Lower lobe of right lung (tissue), 2 donors: ENCODE data around the gene PHF20. TPM values are rescaled to one million over a fixed set of nuclear protein-coding genes. Genes with fewer than 3 reads are reported as not detected.

Experiments
- ATAC-seq, 2 donors: fragments of 200-7000 bp; cut with Tn5 transposase; one replicate each; pipeline ENCODE4 v1.9.1; 2020 to 2022; ENCODE audit warnings: mild to moderate bottlenecking in 2 of 2, moderate library complexity in 2 of 2
- DNase-seq: peaks from one replicate; pipeline ENCODE4 v3.0.0-alpha.2; 2020
- H3K27ac ChIP-seq: fragments of 200-600 bp; one replicate; pipeline ENCODE4 v1.8.0; 2022
- H3K27me3 ChIP-seq: fragments of 200-600 bp; one replicate; pipeline ENCODE4 v1.8.0; 2022; ENCODE audit warnings: low read depth
- H3K36me3 ChIP-seq: fragments of 200-600 bp; one replicate; pipeline ENCODE4 v1.8.0; 2022; ENCODE audit warnings: mild to moderate bottlenecking
- H3K4me1 ChIP-seq: fragments of 200-600 bp; one replicate; pipeline ENCODE4 v1.8.0; 2022
- H3K4me3 ChIP-seq: fragments of 200-600 bp; one replicate; pipeline ENCODE4 v1.8.0; 2022; ENCODE audit warnings: mild to moderate bottlenecking
- H3K9me3 ChIP-seq: fragments of 200-600 bp; one replicate; pipeline ENCODE4 v1.8.0; 2022
- CTCF ChIP-seq: fragments of 200-600 bp; IDR thresholded peaks from one replicate; pipeline ENCODE4 v1.8.0; 2022; ENCODE audit warnings: antibody characterized with exemption, mild to moderate bottlenecking
- intact Hi-C: fragments of 100-400 bp; cut with DNase I; formaldehyde crosslinking; loops from one replicate; pipeline ENCODE4 v1.11.0; 2022
- total RNA-seq: library from RNA; stranded (reverse); fragmentation: NEBNext Ultra II Directional; extraction: Animal tissue kit (Norgen Biotek cat#: 25700); gene quantifications from one replicate; pipeline ENCODE4 v1.2.1, GENCODE V29; 2021
- donor health status: DM: no; HTN: yes; CAD: no; lungs with severe emphysema.

The PHF20 gene
- total RNA-seq, 1 donor from 2014 or later, result 47.9 TPM

GRCh38 chr20:35884541-35884865, 112.7 kb downstream of the PHF20 start:
- Histone ChIP-seq H3K4me3 (no peak overlapping the region), H3K27ac (peak overlapping the region; percentile 18), H3K4me1 (peaks cover 13% of the 10 kb centered on the region), H3K9me3 (no peaks in the 10 kb centered on the region), H3K36me3 (no peaks in the 10 kb centered on the region), H3K27me3 (no peaks in the 10 kb centered on the region)
- DNase-seq (no peak), ATAC-seq (no peak)
- intact Hi-C loops, result no loop called here
- TF ChIP-seq CTCF, result no peak

GRCh38 chr20:35885212-35885611, 113.4 kb downstream of the PHF20 start:
- H3K27ac ChIP-seq, result no peak overlapping the region
- intact Hi-C loops, result no loop called here
- TF ChIP-seq CTCF, result no peak

GRCh38 chr20:35886537-35886936, 114.7 kb downstream of the PHF20 start:
- H3K36me3 ChIP-seq, result no peaks in the 10 kb centered on the region
- TF ChIP-seq CTCF, result no peak
- DNase-seq, result no peak
- H3K27ac ChIP-seq, result no peak overlapping the region
- no peak for ATAC-seq
- H3K4me1 ChIP-seq, result peaks cover 13% of the 10 kb centered on the region
- no peaks in the 10 kb centered on the region for H3K27me3 ChIP-seq
- intact Hi-C loops, result no loop called here
- no peak overlapping the region for H3K4me3 ChIP-seq
- H3K9me3 ChIP-seq, result no peaks in the 10 kb centered on the region

More at GRCh38 chr20:35885212-35885611, 113.4 kb downstream of the PHF20 start:
- no peak for DNase-seq
- no peaks in the 10 kb centered on the region for H3K27me3 ChIP-seq
- H3K9me3 ChIP-seq, result no peaks in the 10 kb centered on the region
- H3K36me3 ChIP-seq, result no peaks in the 10 kb centered on the region
- H3K4me3 ChIP-seq, result no peak overlapping the region
- ATAC-seq, result no peak
- peaks cover 13% of the 10 kb centered on the region for H3K4me1 ChIP-seq

GRCh38 chr20:35887393-35888064, 115.7 kb downstream of the PHF20 start:
- Histone ChIP-seq H3K27me3 (no peaks in the 10 kb centered on the region), H3K9me3 (no peaks in the 10 kb centered on the region), H3K27ac (no peak overlapping the region), H3K4me3 (no peak overlapping the region), H3K36me3 (no peaks in the 10 kb centered on the region), H3K4me1 (peaks cover 13% of the 10 kb centered on the region)
- ATAC-seq (peak; percentile 18 to 29), DNase-seq (no peak)
- intact Hi-C loops, result no loop called here
- TF ChIP-seq CTCF, result no peak

GRCh38 chr20:35888657-35889056, 116.8 kb downstream of the PHF20 start:
- DNase-seq (no peak), ATAC-seq (no peak)
- Histone ChIP-seq H3K27me3 (no peaks in the 10 kb centered on the region), H3K4me3 (no peak overlapping the region), H3K9me3 (no peaks in the 10 kb centered on the region), H3K4me1 (peaks cover 13% of the 10 kb centered on the region), H3K36me3 (no peaks in the 10 kb centered on the region), H3K27ac (no peak overlapping the region)
- intact Hi-C loops, result no loop called here
- TF ChIP-seq CTCF, result no peak

GRCh38 chr20:35891375-35891774, 119.6 kb downstream of the PHF20 start:
- no peak for DNase-seq
- no peak for TF ChIP-seq CTCF
- H3K36me3 ChIP-seq, result peaks cover 16% of the 10 kb centered on the region
- peaks cover 3% of the 10 kb centered on the region for H3K4me1 ChIP-seq
- intact Hi-C loops, result no loop called here
- no peak for ATAC-seq
- no peak overlapping the region for H3K27ac ChIP-seq
- H3K9me3 ChIP-seq, result no peaks in the 10 kb centered on the region
- H3K27me3 ChIP-seq, result no peaks in the 10 kb centered on the region
- H3K4me3 ChIP-seq, result no peak overlapping the region
